ENCODE results near the gene ANKS3.

The ANKS3 gene

DNA sequence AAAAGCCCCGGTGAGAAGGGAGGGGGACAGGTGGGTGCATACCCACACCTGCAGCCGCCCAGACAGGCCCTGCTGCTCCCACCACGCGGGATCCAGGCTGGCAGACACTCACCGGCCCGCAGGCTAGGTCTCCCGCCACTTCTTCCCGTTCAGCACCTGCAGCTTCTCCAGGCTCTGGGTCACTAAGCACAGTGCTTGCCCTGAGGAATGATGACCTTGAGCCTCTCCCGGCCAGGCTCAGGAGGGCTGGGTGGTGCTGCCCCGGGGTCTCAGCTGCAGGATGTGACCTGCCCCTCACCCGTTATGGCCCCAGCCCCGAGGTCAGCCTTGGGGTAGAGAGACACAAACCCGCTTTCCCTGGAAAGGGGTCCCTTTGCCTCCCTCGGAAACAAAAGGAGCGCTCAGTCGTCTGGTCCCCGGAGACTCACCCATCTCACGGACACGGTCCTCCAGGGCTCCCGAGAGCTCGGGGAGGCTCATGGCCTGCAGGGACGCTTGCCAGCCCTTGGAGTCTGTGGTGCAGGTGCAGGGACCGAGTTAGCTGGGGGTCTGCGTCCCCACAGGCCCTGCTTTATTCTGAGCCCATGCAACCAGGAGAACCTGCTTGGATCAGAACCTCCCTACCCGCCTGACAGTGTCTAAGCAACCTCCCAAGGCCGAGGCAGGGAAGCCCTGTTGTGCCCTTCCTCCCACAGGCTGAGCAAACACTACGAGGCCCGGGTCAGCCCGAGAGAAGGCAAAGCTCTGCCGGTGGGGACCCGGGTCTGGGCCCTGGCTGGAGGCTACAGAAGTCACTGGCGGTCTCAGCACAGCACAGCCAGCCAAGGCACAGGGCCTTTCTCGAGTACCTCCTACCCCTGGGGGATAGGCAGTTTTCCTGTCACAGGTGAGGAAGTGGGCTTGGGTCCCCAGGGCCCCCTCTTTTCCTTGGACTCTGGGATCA, 36.9 kb downstream of the ANKS3 start:
- peaks cover 31% of the 10 kb centered on the region for H3K36me3 ChIP-seq (ENCODE audit: control insufficient read depth, insufficient read depth, low read length)
- peaks cover 3% of the 10 kb centered on the region for H3K4me1 ChIP-seq (ENCODE audit: control insufficient read depth, insufficient read depth, low read length)
- H3K9ac ChIP-seq (ENCODE audit: low read length) = no peak overlapping the region
- no peak overlapping the region for H3K27ac ChIP-seq (ENCODE audit: low read depth, low read length)
- H3K27me3 ChIP-seq (ENCODE audit: control insufficient read depth, insufficient read depth, low read length) = no peaks in the 10 kb centered on the region
- no peak overlapping the region for H3K4me3 ChIP-seq (ENCODE audit: low read length)

- no peak overlapping the region for H3K9ac ChIP-seq (ENCODE audit: low read length)
- H3K27ac ChIP-seq (ENCODE audit: low read depth, low read length) = no peak overlapping the region
- H3K4me3 ChIP-seq (ENCODE audit: low read length) = no peak overlapping the region
- H3K27me3 ChIP-seq (ENCODE audit: control insufficient read depth, insufficient read depth, low read length) = no peaks in the 10 kb centered on the region
- H3K36me3 ChIP-seq (ENCODE audit: control insufficient read depth, insufficient read depth, low read length) = peaks cover 31% of the 10 kb centered on the region
- H3K4me1 ChIP-seq (ENCODE audit: control insufficient read depth, insufficient read depth, low read length) = peaks cover 3% of the 10 kb centered on the region
Measured at GRCh38 chr16:4696172-4696904, 37.7 kb downstream of the ANKS3 start.

DNA sequence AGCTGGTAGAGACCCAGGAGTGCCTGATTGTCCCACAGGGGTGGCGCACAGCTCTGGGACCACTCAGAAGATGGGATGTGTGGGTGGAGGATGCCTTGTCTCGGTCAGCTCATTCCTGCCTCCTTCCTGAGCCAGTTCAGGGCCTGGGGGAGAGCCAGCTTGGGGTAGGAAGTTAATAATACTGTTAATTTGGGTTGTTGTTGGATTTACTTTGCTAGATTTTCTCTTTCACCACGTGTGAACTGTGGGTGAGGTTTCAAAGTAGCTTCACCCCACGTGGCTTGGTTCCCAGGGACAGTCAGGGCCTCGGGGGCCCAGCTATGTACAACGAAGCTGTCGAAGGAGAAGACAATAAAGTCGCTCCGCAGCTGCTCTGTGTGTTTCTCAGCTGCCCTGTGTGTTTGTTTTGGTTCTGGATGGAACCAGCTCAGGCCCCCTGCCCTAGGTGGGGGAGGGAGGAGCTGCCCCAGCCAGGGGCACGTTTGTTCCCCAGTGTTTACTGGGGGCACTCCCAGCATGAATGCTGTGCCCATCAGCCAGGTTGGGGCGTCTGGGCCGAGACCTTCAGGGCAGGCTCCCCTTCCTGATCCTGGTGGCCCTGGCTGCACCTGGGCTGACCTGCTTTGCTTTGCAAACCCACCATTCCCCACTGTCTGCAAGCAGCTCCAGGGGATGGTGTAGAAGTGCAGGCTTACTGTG, 38.4 kb downstream of the ANKS3 start:
- peaks cover 3% of the 10 kb centered on the region for H3K4me1 ChIP-seq (ENCODE audit: control insufficient read depth, insufficient read depth, low read length)
- no peaks in the 10 kb centered on the region for H3K27me3 ChIP-seq (ENCODE audit: control insufficient read depth, insufficient read depth, low read length)
- H3K36me3 ChIP-seq (ENCODE audit: control insufficient read depth, insufficient read depth, low read length) = peaks cover 28% of the 10 kb centered on the region
- no peak overlapping the region for H3K9ac ChIP-seq (ENCODE audit: low read length)
- no peak overlapping the region for H3K27ac ChIP-seq (ENCODE audit: low read depth, low read length)
- no peak overlapping the region for H3K4me3 ChIP-seq (ENCODE audit: low read length)

DNA sequence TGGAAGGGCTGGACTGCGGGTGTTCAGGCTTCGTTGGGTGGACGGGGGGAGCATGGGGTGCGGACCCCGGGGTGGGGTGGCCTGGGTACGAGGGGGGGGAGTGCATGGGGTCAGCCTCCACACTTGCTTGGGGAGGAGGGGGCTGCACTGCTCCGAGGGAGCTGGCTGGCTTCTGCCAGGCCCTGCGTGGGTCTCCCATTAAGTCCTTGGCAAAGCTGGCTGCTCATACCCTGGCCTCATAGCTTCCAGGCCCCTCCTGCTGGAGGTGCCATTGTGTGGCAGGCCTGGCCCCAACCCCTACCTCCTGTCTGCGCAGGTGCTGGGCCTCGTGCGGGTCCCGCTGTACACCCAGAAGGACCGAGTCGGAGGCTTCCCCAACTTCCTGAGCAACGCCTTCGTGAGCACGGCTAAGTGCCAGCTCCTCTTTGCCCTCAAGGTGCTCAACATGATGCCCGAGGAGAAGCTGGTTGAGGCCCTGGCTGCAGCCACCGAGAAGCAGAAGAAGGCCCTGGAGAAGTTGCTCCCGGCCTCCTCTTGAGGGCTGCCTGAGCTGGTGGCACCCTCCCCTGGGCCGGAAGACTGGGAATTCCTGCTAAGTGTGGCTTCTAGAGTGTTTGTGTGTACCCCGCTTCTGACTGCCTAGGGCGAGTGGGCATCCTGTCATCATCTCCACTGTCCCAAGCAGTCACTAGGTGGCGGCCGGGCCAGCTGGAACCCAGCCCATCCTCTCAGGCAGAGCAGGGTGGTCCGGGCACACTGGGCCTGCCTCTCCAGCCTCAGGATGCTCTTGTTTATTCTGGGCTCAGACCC, 39.2 kb downstream of the ANKS3 start:
- no peak overlapping the region for H3K27ac ChIP-seq (ENCODE audit: low read depth, low read length)
- H3K36me3 ChIP-seq (ENCODE audit: control insufficient read depth, insufficient read depth, low read length) = peaks cover 22% of the 10 kb centered on the region

DNA sequence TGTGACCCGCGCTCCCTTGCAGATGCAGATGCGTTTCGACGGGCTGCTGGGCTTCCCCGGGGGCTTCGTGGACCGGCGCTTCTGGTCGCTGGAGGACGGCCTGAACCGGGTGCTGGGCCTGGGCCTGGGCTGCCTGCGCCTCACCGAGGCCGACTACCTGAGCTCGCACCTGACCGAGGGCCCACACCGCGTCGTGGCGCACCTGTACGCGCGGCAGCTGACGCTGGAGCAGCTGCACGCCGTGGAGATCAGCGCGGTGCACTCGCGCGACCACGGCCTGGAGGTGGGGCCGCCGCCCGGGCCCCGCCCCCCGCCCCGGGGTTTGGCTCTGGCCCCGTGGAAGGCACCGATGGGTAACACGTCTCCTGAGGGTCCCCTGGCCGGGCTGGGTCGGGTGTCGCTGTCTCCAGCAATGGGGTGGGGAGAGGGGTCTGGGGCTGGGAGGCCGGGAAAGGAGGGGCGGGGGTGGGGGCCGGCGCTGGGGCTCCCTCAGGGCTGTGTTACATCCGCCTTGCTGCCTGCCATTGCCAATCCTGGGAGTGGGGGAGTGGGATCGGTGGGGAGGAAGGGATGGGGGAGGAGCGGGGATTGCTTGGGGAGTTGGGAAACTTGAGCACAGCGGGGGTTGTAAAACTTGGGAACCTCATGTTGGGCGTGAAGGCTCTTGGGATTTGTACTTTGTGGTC, 40.0 kb downstream of the ANKS3 start:
- H3K36me3 ChIP-seq (ENCODE audit: control insufficient read depth, insufficient read depth, low read length) = peaks cover 21% of the 10 kb centered on the region
- peak overlapping the region; percentile 85 for H3K27ac ChIP-seq (ENCODE audit: low read depth, low read length)
- H3K9ac ChIP-seq (ENCODE audit: low read length) = peak overlapping the region; percentile 68
- H3K27me3 ChIP-seq (ENCODE audit: control insufficient read depth, insufficient read depth, low read length) = no peaks in the 10 kb centered on the region
- H3K4me3 ChIP-seq (ENCODE audit: low read length) = peak overlapping the region; percentile 97
- H3K4me1 ChIP-seq (ENCODE audit: control insufficient read depth, insufficient read depth, low read length) = peaks cover 3% of the 10 kb centered on the region

More for the DNA sequence above, 39.2 kb downstream of the ANKS3 start:
- H3K9ac ChIP-seq (ENCODE audit: low read length) = no peak overlapping the region
- peaks cover 3% of the 10 kb centered on the region for H3K4me1 ChIP-seq (ENCODE audit: control insufficient read depth, insufficient read depth, low read length)
- no peaks in the 10 kb centered on the region for H3K27me3 ChIP-seq (ENCODE audit: control insufficient read depth, insufficient read depth, low read length)
- H3K4me3 ChIP-seq (ENCODE audit: low read length) = no peak overlapping the region

DNA sequence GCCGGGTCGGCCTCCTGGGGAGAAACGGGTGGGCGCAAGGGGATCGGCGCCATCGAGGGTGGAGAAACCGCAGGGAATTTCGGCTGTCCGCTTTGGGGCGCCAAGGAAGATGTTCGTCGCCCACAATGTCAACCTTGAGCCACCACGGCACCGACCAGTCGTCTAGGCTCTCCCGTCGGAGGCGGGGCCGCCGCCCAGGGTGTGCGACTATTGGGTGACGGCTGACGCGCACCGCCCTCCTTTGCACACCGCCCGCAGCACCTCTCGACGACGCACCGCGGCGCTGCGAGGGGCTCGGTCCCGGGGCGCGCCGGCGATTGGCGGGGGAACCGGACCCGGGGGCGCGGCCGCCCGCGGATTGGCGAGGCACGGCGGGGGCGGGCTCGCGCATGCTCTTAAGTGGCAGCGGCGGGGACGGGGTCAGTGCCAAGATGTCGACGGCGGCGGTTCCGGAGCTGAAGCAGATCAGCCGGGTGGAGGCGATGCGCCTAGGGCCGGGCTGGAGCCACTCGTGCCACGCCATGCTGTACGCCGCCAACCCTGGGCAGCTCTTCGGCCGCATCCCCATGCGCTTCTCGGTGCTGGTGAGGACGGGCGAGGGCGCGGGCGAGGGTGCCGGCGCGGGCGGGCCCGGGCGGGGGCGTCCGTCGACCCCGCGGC, 40.6 kb downstream of the ANKS3 start, which contains the start of gene NUDT16L1:
Gene NUDT16L1, plus strand, starts transcription at position 267 of the 660 bp plus-strand sequence. Its CDS starts 165 bp downstream, at position 432.
- Histone ChIP-seq H3K36me3 (ENCODE audit: control insufficient read depth, insufficient read depth, low read length) (peaks cover 19% of the 10 kb centered on the region), H3K9ac (ENCODE audit: low read length) (peak within 1 kb of the TSS; percentile 68), H3K4me3 (ENCODE audit: low read length) (peak within 1 kb of the TSS; percentile 97), H3K4me1 (ENCODE audit: control insufficient read depth, insufficient read depth, low read length) (peaks cover 3% of the 10 kb centered on the region), H3K27ac (ENCODE audit: low read depth, low read length) (peak within 1 kb of the TSS; percentile 85), H3K27me3 (ENCODE audit: control insufficient read depth, insufficient read depth, low read length) (no peaks in the 10 kb centered on the region)

DNA sequence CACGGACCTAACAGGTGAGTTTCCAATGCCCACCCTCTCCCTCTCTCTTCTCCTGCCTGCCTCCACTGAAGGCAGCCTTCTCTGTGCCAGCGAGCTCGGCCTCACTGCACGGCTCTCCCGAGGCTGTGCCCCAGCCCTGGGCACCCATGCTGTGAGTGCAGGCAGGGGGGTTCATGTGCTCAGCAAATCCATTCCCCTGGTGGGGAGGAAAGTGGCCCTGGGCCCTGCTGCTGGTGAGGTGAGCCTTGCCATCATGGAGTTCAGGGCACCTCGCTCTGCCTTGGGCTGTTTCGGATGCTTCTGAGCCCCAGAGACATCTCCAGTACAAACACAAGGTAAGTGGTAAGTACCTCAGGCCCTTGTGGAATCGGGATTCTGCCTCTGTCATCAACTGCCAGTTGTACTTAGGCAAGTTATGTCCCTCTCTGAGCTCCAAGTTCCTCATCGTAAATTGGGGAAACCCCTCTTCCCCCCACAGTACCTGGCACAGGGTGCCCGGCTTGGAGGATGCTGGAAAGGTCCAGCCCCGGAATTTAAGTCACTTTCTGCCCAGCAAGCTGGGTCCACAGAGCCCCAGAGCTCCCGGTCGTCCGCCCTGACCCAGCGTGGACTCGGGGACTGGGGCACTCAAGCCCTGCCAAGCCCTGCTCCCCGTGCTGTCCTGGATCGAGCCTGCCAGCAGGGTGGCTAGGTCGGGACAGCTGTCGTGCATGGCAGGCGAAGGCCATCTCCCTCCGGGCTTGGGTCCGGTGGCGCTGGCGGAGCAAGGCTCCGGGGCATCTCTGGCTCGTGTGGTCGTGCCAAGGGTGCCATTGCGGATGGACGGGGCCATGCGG, 41.4 kb downstream of the ANKS3 start:
- Histone ChIP-seq H3K4me3 (ENCODE audit: low read length) (peak overlapping the region; percentile 85), H3K4me1 (ENCODE audit: control insufficient read depth, insufficient read depth, low read length) (peaks cover 3% of the 10 kb centered on the region), H3K9ac (ENCODE audit: low read length) (peak overlapping the region; percentile 54), H3K36me3 (ENCODE audit: control insufficient read depth, insufficient read depth, low read length) (peaks cover 19% of the 10 kb centered on the region), H3K27ac (ENCODE audit: low read depth, low read length) (peak overlapping the region; percentile 49), H3K27me3 (ENCODE audit: control insufficient read depth, insufficient read depth, low read length) (no peaks in the 10 kb centered on the region)

DNA sequence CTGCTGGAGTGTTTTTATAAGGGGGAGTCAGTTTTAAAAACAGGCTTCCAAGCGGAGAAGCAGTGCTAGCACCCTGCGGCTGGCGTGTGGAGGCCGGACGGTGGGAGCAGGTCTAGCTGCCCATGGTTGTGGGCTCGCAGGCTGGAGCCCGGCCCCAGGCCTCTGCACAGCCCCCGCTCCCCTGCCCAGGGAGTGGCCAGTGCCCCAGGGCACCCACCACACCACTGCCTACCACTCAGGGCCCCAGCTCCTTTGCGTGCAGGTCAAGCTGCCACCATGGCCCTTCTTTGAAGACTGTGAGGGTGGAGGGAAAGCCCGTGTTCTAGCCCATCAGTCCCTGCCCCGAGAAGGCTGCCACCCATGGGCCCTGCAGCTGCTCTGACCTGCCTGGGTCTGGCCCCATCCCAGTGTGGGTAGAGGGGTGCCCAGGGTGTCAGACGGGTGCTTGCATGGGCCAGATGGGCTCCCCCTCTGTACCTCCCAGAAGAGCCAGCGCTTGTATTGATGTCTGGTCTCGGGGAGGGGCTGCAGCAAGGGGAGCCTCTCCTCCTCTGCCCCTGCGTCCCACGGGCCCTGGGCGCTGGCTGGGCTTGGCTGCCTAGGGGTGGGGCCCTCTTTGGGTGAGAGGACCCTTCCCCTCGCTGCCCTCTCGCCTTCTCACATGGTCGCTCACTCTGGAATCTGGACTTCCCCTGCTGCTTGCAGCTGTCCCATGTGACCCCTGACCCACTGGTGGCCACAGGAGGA, 42.2 kb downstream of the ANKS3 start:
- Histone ChIP-seq H3K4me1 (ENCODE audit: control insufficient read depth, insufficient read depth, low read length) (peaks cover 3% of the 10 kb centered on the region), H3K27ac (ENCODE audit: low read depth, low read length) (no peak overlapping the region), H3K27me3 (ENCODE audit: control insufficient read depth, insufficient read depth, low read length) (no peaks in the 10 kb centered on the region), H3K4me3 (ENCODE audit: low read length) (no peak overlapping the region), H3K36me3 (ENCODE audit: control insufficient read depth, insufficient read depth, low read length) (peaks cover 20% of the 10 kb centered on the region), H3K9ac (ENCODE audit: low read length) (no peak overlapping the region)

DNA sequence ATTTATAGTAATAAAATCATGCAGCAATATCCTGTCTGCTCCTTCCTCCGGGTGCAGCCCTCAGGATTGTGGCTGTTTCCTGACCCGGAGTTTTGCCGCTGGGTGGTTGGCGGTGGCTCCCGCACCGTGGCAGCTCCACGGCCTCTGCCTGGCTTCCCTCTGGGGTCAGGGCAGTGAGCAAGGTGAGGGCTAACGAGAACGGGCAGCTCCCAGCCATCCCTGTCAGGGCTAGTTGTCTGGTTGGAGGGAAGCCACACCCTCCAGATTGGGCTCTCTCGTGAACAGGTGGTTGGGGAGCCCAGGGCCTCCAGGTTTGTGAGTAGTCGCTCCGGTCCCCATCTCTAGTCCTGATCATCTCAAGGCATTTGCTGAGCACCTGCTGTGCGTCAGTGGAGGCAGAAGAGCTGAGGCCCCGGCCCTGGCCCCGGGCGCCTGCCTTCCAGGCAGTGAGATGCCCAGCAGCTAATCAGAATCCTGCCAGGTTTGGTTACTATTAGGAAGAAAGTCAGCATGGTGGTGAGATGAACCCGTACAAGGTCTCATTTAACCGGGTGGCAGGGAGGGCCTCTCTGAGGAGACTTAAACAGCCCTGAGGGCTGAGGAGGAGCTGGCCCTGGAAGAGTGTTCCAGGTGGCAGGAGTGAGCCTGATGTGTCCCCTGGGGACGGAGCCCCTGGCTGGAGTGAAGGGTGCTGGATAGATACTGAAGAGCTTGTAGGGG, 43.0 kb downstream of the ANKS3 start:
- Histone ChIP-seq H3K9ac (ENCODE audit: low read length) (no peak overlapping the region), H3K4me1 (ENCODE audit: control insufficient read depth, insufficient read depth, low read length) (peaks cover 3% of the 10 kb centered on the region), H3K27ac (ENCODE audit: low read depth, low read length) (no peak overlapping the region), H3K36me3 (ENCODE audit: control insufficient read depth, insufficient read depth, low read length) (peaks cover 14% of the 10 kb centered on the region), H3K27me3 (ENCODE audit: control insufficient read depth, insufficient read depth, low read length) (no peaks in the 10 kb centered on the region), H3K4me3 (ENCODE audit: low read length) (no peak overlapping the region)

All from rectal smooth muscle tissue (tissue), 1 donor.